ENCODE data around the gene MNAT1.
A peak's percentile ranks its signal among the peaks of the same experiment; 100 is the strongest.

MNAT1 gene

GRCh38 chr14:60968099-60968498 is 233.5 kb downstream of the MNAT1 start:
- ATAC-seq = no peak
- DNase-seq = no peak

- DNase-seq = no peak
- no peak for ATAC-seq
Observed at GRCh38 chr14:60968671-60969070, 234.1 kb downstream of the MNAT1 start.

GRCh38 chr14:60970146-60970545 is 235.6 kb downstream of the MNAT1 start:
- DNase-seq (no peak), ATAC-seq (no peak)

GRCh38 chr14:60971271-60971670 is 236.7 kb downstream of the MNAT1 start:
- no peak for DNase-seq

GRCh38 chr14:60972295-60972694 is 237.7 kb downstream of the MNAT1 start:
- DNase-seq (no peak), ATAC-seq (no peak)

More at GRCh38 chr14:60971271-60971670, 236.7 kb downstream of the MNAT1 start:
- no peak for ATAC-seq

GRCh38 chr14:60973070-60973469 is 238.5 kb downstream of the MNAT1 start:
- ATAC-seq (no peak), DNase-seq (no peak)

- DNase-seq (no peak), ATAC-seq (no peak)
Observed at GRCh38 chr14:60974090-60974651, 239.6 kb downstream of the MNAT1 start.

GRCh38 chr14:60975551-60975950 is 241.0 kb downstream of the MNAT1 start:
- ATAC-seq (no peak), DNase-seq (no peak)

GRCh38 chr14:60977847-60978246 is 243.3 kb downstream of the MNAT1 start:
- DNase-seq (no peak), ATAC-seq (no peak)

- ATAC-seq (peak; percentile 97), DNase-seq (peak; percentile 91)
Observed at GRCh38 chr14:60980811-60981632, 246.5 kb downstream of the MNAT1 start, which contains the start of the genes SLC38A6 and TRMT5. Gene SLC38A6 (plus strand): TSS chr14:60981245. CDS start chr14:60981278, 33 bp downstream. Gene TRMT5 (minus strand): TSS chr14:60981079. CDS start chr14:60980973, 106 bp downstream.

- ATAC-seq (no peak), DNase-seq (no peak)
Observed at GRCh38 chr14:60981633-60982455, 247.3 kb downstream of the MNAT1 start.

- DNase-seq = no peak
- no peak for ATAC-seq
Observed at GRCh38 chr14:60984196-60984595, 249.6 kb downstream of the MNAT1 start.

- DNase-seq (no peak), ATAC-seq (no peak)
Observed at GRCh38 chr14:60986500-60986899, 251.9 kb downstream of the MNAT1 start.

- DNase-seq (no peak), ATAC-seq (no peak)
Observed at GRCh38 chr14:60989599-60989998, 255.0 kb downstream of the MNAT1 start.

GRCh38 chr14:60998617-60999016 is 264.1 kb downstream of the MNAT1 start:
- ATAC-seq (no peak), DNase-seq (no peak)

- ATAC-seq (no peak), DNase-seq (no peak)
Observed at GRCh38 chr14:60999536-60999935, 265.0 kb downstream of the MNAT1 start.

- no peak for DNase-seq
- no peak for ATAC-seq
Observed at GRCh38 chr14:61003571-61003970, 269.0 kb downstream of the MNAT1 start.

- DNase-seq (no peak), ATAC-seq (no peak)
Observed at GRCh38 chr14:61019537-61019936, 285.0 kb downstream of the MNAT1 start.

Measured in stimulated activated naive CD8-positive, alpha-beta T cell treated with anti-CD3 and anti-CD28 coated beads, Interleukin-15, Interleukin-2, amounts not matched to agents 100 U/mL and 50 U/mL, for 24 hours (primary cell).